ENCODE measurements around the gene COA4.

Gene COA4

GRCh38 chr11:73862986-73863385 lies 13.7 kb downstream of the COA4 start:
- no peak for DNase-seq

GRCh38 chr11:73860202-73860601 lies 16.4 kb downstream of the COA4 start:
- no peak for DNase-seq

GRCh38 chr11:73859671-73860070 lies 17.0 kb downstream of the COA4 start:
- DNase-seq = no peak

GRCh38 chr11:73856031-73856567 lies 20.5 kb downstream of the COA4 start:
- DNase-seq = no peak

GRCh38 chr11:73854680-73855079 lies 22.0 kb downstream of the COA4 start:
- DNase-seq = no peak

GRCh38 chr11:73852049-73852448 lies 24.6 kb downstream of the COA4 start:
- DNase-seq = no peak

GRCh38 chr11:73851046-73851764 lies 25.4 kb downstream of the COA4 start:
- DNase-seq = no peak

- no peak for DNase-seq
Measured at GRCh38 chr11:73839123-73839457, 37.6 kb downstream of the COA4 start.

GRCh38 chr11:73838443-73839122 lies 38.1 kb downstream of the COA4 start:
- DNase-seq = no peak

- DNase-seq = no peak
Measured at GRCh38 chr11:73833067-73833466, 43.6 kb downstream of the COA4 start.

- DNase-seq = no peak
Measured at GRCh38 chr11:73830261-73830660, 46.4 kb downstream of the COA4 start.

All from stimulated activated CD8-positive, alpha-beta memory T cell treated with anti-CD3 and anti-CD28 coated beads, Interleukin-4, amount 100 ng/mL, for 48 hours (primary cell).